Activated B cell treated with CpG ODN at 0.5 μM for 24 hours (primary cell): Measurements from ENCODE around the gene BRSK1. TPM values are rescaled to one million over a fixed set of nuclear protein-coding genes. Genes with fewer than 3 reads are reported as not detected.
"Not testable (repeated sequence)": the region's sequence is repeated elsewhere in the genome, so short reads cannot be mapped to it uniquely, and the experiment has no call there.

Source experiments
- ATAC-seq: fragments of 200-7000 bp; cut with Tn5 transposase; one replicate; pipeline ENCODE4 v1.10.0; 2021; ENCODE audit warnings: low read depth, mild to moderate bottlenecking, moderate library complexity
- CTCF ChIA-PET: fragments of 350-600 bp; sonication (Branson Sonifier 250); formaldehyde crosslinking; loops from one replicate; lab custom pipeline; 2021; ENCODE audit warnings: antibody characterized with exemption; lab: Charles Lee
- POLR2A ChIA-PET: fragments of 350-600 bp; sonication (Branson Sonifier 250); formaldehyde crosslinking; loops from one replicate; lab custom pipeline; 2021; ENCODE audit warnings: antibody characterized with exemption; lab: Charles Lee
- DNase-seq: peaks from one replicate; pipeline ENCODE4 v3.0.0; 2022
- H3K27ac Mint-ChIP-seq: one replicate; pipeline ENCODE4 v1.8.0; 2020; ENCODE audit warnings: mixed read lengths
- H3K27me3 Mint-ChIP-seq: one replicate; pipeline ENCODE4 v1.8.0; 2021; ENCODE audit warnings: mixed read lengths
- H3K36me3 Mint-ChIP-seq: one replicate; pipeline ENCODE4 v1.8.0; 2021; ENCODE audit warnings: low read depth, mixed read lengths
- H3K4me1 Mint-ChIP-seq: one replicate; pipeline ENCODE4 v1.8.0; 2021; ENCODE audit warnings: mixed read lengths
- H3K4me3 Mint-ChIP-seq: one replicate; pipeline ENCODE4 v1.8.0; 2020; ENCODE audit warnings: mild to moderate bottlenecking, mixed read lengths
- H3K9me3 Mint-ChIP-seq: one replicate; pipeline ENCODE4 v1.8.0; 2020; ENCODE audit warnings: mixed read lengths
- CTCF ChIP-seq: fragments of 200-600 bp; IDR thresholded peaks from one replicate; pipeline ENCODE4 v1.8.0; 2022; ENCODE audit warnings: antibody characterized with exemption, mild to moderate bottlenecking
- intact Hi-C: fragments of 100-400 bp; cut with micrococcal nuclease; formaldehyde crosslinking; loops from one replicate; pipeline ENCODE4 v1.15.1; 2024
- total RNA-seq: library from RNA; stranded (reverse); gene quantifications from 2 replicates; pipeline ENCODE4 v1.2.3, GENCODE V29; 2022

The BRSK1 gene
- total RNA-seq, 1 donor from 2014 or later, result 2.7 TPM

GRCh38 chr19:55325172-55325571 is 41.4 kb downstream of the BRSK1 start, which contains the start of gene TMEM150B:
TMEM150B (minus strand) TSS chr19:55325341; CDS start chr19:55321036, 4,305 bp downstream.
- H3K36me3 Mint-ChIP-seq, result no peaks in the 10 kb centered on the region
- intact Hi-C loops, result no loop called here

GRCh38 chr19:55328774-55329318 is 45.0 kb downstream of the BRSK1 start:
- H3K9me3 Mint-ChIP-seq, H3K4me1 Mint-ChIP-seq, ATAC-seq, CTCF ChIA-PET, H3K4me3 Mint-ChIP-seq, intact Hi-C loops, H3K27ac Mint-ChIP-seq, H3K36me3 Mint-ChIP-seq, DNase-seq: not testable (repeated sequence)
- peaks cover 17% of the 10 kb centered on the region for H3K27me3 Mint-ChIP-seq
- POLR2A ChIA-PET, result interaction anchor here (0.7 kb wide), 3 partner anchors 74 to 1975 kb away, joined by 3 read pairs; no protein-coding TSS in a partner anchor

More at GRCh38 chr19:55325172-55325571, 41.4 kb downstream of the BRSK1 start, which contains the start of gene TMEM150B:
- TF ChIP-seq CTCF, result no peak
- Mint-ChIP-seq H3K27me3 (peaks cover 30% of the 10 kb centered on the region), H3K27ac (no peak within 1 kb of the TSS), H3K4me3 (no peak within 1 kb of the TSS), H3K9me3 (no peaks in the 10 kb centered on the region), H3K4me1 (no peaks in the 10 kb centered on the region)
- CTCF ChIA-PET, result interaction anchor here (1.2 kb wide), 1 partner anchor 23 kb away, joined by 4 read pairs; no protein-coding TSS in a partner anchor
- POLR2A ChIA-PET, result no interaction called here
- no peak for ATAC-seq
- DNase-seq, result no peak

GRCh38 chr19:55329791-55330190 is 46.0 kb downstream of the BRSK1 start:
- POLR2A ChIA-PET, result interaction anchor here (0.7 kb wide), 2 partner anchors 258 to 1974 kb away, joined by 3 read pairs; no protein-coding TSS in a partner anchor
- CTCF ChIA-PET, result not testable (repeated sequence)
- H3K27me3 Mint-ChIP-seq, result peaks cover 18% of the 10 kb centered on the region

GRCh38 chr19:55333870-55334269 is 50.1 kb downstream of the BRSK1 start:
- no peak for TF ChIP-seq CTCF
- Mint-ChIP-seq H3K27ac (no peak overlapping the region), H3K36me3 (no peaks in the 10 kb centered on the region), H3K4me1 (peaks cover 8% of the 10 kb centered on the region), H3K4me3 (no peak overlapping the region), H3K9me3 (no peaks in the 10 kb centered on the region), H3K27me3 (peaks cover 16% of the 10 kb centered on the region)
- DNase-seq (no peak), ATAC-seq (no peak)
- CTCF ChIA-PET, result no interaction called here
- POLR2A ChIA-PET, result no interaction called here
- intact Hi-C loops, result no loop called here

More at GRCh38 chr19:55329791-55330190, 46.0 kb downstream of the BRSK1 start:
- H3K4me1 Mint-ChIP-seq, H3K4me3 Mint-ChIP-seq, DNase-seq, H3K36me3 Mint-ChIP-seq, intact Hi-C loops, H3K27ac Mint-ChIP-seq, H3K9me3 Mint-ChIP-seq, ATAC-seq: not testable (repeated sequence)

GRCh38 chr19:55336101-55336500 is 52.3 kb downstream of the BRSK1 start:
- Mint-ChIP-seq H3K9me3 (no peaks in the 10 kb centered on the region), H3K36me3 (peaks cover 3% of the 10 kb centered on the region), H3K27ac (no peak overlapping the region), H3K4me1 (peaks cover 26% of the 10 kb centered on the region), H3K27me3 (peaks cover 15% of the 10 kb centered on the region), H3K4me3 (no peak overlapping the region)
- ChIA-PET CTCF (no interaction called here), POLR2A (interaction anchor here (0.7 kb wide), 1 partner anchor 55 kb away, joined by 3 read pairs; no protein-coding TSS in a partner anchor)
- no peak for ATAC-seq
- DNase-seq, result no peak
- TF ChIP-seq CTCF, result no peak
- intact Hi-C loops, result no loop called here
